OCI-M1 (cell line): ENCODE results near the gene ERCC8.
A peak's percentile ranks its signal among the peaks of the same experiment; 100 is the strongest.
"Not testable (repeated sequence)": the region's sequence is repeated elsewhere in the genome, so short reads cannot be mapped to it uniquely, and the experiment has no call there.

Experiments
- DNase-seq: peaks from one replicate; lab custom pipeline; 2025; lab: John Stamatoyannopoulos, UW

ERCC8 gene

GRCh38 chr5:60944904-60945812 lies at the start of gene ERCC8, which contains the start of gene NDUFAF2:
TSS of gene ERCC8 (minus strand) at chr5:60945070. CDS start at chr5:60945008, 62 bp downstream.
TSS of gene NDUFAF2 (plus strand) at chr5:60945205. CDS start at chr5:60945256, 51 bp downstream.
- peak; percentile 93 for DNase-seq

GRCh38 chr5:60993875-60994571 lies 49.2 kb upstream of the ERCC8 start:
- no peak for DNase-seq

GRCh38 chr5:60993425-60993824 lies 48.6 kb upstream of the ERCC8 start:
- DNase-seq, result peak; percentile 62

- no peak for DNase-seq
Observed at GRCh38 chr5:60992871-60993270, 48.0 kb upstream of the ERCC8 start.

- DNase-seq, result no peak
Observed at GRCh38 chr5:60989790-60990189, 44.9 kb upstream of the ERCC8 start.

GRCh38 chr5:60982127-60982526 lies 37.3 kb upstream of the ERCC8 start:
- DNase-seq, result not testable (repeated sequence)

GRCh38 chr5:60980511-60980910 lies 35.6 kb upstream of the ERCC8 start:
- DNase-seq, result no peak

- DNase-seq, result no peak
Observed at GRCh38 chr5:60978968-60979367, 34.1 kb upstream of the ERCC8 start.

- no peak for DNase-seq
Observed at GRCh38 chr5:60977956-60978737, 33.3 kb upstream of the ERCC8 start.

GRCh38 chr5:60972231-60972630 lies 27.4 kb upstream of the ERCC8 start:
- DNase-seq, result no peak

GRCh38 chr5:60961685-60962084 lies 16.8 kb upstream of the ERCC8 start:
- DNase-seq, result peak; percentile 73

- peak; percentile 62 for DNase-seq
Observed at GRCh38 chr5:60960591-60960990, 15.7 kb upstream of the ERCC8 start.

- peak; percentile 75 for DNase-seq
Observed at GRCh38 chr5:60959156-60959555, 14.3 kb upstream of the ERCC8 start.

- DNase-seq, result no peak
Observed at GRCh38 chr5:60958712-60959111, 13.8 kb upstream of the ERCC8 start.

- no peak for DNase-seq
Observed at GRCh38 chr5:60958088-60958487, 13.2 kb upstream of the ERCC8 start.

GRCh38 chr5:60955239-60955638 lies 10.4 kb upstream of the ERCC8 start:
- no peak for DNase-seq

GRCh38 chr5:60948738-60949137 lies 3.9 kb upstream of the ERCC8 start:
- DNase-seq, result no peak

GRCh38 chr5:60945813-60946187 lies 930 bp upstream of the ERCC8 start:
- DNase-seq, result peak; percentile 69

GRCh38 chr5:60943624-60944023 lies 1.2 kb downstream of the ERCC8 start:
- DNase-seq, result no peak

GRCh38 chr5:60929024-60929423 lies 15.8 kb downstream of the ERCC8 start:
- DNase-seq, result no peak

- no peak for DNase-seq
Observed at GRCh38 chr5:60927450-60927849, 17.4 kb downstream of the ERCC8 start.

- no peak for DNase-seq
Observed at GRCh38 chr5:60918466-60918865, 26.4 kb downstream of the ERCC8 start.
